Suppressor macrophage treated with lipopolysaccharide for 4 hours (primary cell): Measurements from ENCODE around the gene WDR35.

Experiments used
- DNase-seq: peaks from one replicate; pipeline ENCODE4 v3.0.0-alpha.2; 2020

WDR35 gene

DNA sequence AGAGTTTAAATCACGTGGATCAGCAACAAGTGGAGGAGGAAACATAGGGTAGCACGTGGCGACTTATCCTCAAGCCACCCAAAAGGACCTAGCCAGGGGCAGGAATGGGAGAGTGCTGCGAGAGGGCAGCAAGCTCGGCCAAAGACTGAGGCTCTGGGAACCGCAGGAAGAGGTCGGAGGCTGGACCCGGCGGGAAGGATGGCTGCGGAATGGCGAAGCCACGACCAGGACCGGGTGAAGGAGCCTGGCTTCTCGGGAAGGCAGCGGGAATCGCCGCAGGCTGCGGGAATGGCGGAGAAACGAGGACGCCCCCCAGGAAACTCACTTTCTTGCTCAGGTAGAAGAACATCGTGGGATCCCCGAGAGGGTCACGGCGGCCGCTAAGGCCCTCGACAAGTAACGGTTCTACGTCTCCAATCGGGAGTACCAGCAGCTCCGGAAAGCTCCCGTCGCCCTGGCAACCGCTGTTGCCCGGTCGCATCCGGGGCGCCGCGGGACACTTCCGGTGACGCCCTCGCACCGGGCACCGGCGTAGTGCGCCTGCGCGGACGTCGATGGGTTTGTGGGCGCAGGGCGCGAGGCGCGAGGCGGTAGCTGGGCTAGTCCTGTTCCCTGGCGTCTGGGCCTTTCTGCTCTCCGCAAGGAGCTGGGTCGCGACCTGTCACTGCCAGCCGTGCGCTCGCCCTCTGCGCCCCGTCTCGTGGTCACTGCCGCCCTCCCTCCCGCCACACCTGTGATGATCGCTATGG lies at the start of gene WDR35:
TSS of gene WDR35 (minus strand) at position 439 of the 749 bp plus-strand sequence. CDS start at position 349, 90 bp downstream.
- DNase-seq = peak; percentile 95

DNA sequence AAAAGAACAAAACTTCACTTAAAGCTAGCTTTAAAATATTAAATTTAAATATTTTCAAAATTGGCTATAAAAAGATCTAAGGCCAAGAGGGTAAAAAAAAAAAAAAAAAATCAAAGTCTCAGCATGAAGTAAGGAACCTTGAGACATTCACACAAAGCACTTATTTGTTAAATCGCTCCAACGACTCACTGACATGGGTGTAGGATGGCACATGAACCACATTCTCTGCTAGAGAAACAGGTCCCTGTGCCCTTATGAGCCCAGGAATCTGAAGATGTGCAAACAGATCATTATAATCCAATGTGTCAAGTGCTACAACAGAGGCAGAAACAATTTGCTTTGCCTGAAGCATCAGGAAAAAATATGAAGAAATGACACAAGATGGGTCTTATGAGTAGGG lies 47.8 kb upstream of the WDR35 start:
- DNase-seq = no peak

DNA sequence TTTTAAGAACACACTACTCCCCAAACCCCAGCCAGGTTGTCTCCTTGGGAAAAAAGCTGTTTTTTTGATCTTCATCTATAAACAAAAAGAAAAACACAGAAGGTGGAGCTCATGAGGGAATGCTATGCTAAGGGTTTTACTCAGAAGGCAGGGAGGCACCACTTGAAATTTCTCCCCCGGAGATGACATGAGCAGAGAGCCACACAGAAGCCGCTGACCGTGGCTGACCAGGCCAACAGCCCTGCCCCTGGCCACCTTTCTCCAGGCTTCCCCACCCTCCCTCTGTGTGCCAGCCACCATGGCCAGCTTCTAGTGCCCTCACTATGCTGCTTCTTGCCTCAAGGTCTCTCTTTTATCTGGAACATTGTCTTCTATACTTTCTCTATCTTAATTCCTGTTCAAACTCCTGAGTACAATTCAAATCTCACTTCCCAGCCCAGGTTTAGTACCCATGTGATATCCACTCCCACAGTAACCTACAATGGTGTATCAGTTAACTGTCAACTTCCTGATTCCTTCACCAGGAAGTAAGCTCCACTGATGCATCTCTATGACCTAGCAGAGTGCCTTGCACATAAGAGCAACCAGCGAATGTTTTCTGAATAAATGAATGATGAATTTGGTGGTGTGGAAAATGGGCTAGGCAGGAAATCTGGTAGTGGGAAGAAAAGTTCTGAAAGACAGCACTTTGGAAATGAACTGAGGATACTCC lies 46.2 kb upstream of the WDR35 start:
- DNase-seq = no peak

DNA sequence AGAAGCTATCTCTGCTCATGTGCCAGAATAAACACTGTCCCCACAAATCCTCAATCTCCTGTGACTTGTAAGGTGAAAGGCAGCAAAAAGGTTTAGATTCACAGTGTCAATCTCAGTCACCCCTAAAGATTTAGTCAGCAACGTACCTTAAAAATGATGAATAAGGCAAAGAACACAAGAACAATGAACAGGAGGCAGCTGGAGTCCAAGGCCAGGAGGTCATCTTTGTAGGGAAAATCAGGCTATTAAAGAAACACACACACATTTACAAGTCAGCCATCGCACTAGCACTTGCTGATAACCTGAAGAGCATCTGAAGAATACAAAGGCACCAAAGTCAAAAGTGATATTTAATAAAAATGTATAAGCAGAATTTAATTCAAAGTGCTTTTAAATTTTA lies 44.9 kb upstream of the WDR35 start:
- DNase-seq = no peak

DNA sequence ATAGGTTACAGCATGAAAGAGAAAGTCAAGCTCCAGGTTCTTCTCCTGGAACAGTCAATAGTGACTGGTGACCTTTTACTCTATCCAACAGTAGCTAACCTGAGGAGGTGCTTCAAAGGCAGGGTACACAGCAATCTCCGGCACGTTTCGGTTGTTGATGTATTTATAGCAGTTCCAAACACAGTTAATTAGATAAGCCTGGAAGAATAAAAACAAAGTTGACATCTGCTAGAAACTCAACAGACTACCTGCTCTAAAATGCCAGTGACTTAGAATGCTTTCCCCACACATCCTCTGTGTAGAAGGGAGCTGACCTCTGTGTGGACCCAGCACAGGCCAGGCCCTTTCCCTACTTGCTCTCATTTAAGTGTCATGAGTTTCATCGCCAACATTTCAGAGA lies 44.3 kb upstream of the WDR35 start:
- no peak for DNase-seq

DNA sequence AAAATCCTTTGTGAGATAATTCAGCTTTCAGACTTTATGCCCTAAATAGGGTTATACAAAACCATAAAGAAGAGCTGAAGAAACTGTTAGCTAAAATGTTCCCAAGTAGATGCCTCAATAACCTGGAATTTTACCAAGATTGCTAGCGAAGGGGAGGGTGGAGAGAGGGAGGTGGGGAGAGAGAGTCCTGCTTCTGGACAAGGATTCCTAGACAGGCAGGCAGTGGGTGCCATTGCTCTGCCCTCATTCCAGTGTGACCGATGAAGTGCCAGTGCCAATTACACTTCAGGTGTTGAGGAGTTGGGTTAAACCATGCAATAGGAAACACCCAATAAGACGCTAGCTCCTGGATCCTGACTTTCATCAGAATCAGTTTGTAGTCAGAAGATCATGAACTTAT lies 43.4 kb upstream of the WDR35 start:
- DNase-seq = no peak

DNA sequence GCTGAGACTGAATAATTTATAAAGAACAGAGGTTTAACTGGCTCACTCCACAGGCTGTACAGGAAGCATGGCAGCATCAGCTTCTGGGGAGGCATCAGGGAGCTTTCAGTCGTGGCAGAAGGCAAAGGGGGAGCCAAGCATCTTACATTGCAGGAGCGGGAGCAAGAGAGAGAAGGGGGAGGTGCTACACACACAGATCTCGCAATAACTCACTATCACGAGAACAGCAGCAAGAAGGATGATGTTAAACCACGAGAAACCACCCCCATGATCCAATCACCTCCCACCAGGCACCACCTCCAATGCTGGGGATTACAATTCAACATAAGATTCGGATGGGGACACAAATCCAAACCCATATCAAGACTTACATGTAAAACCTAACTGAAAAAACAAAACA lies 40.3 kb upstream of the WDR35 start:
- no peak for DNase-seq

DNA sequence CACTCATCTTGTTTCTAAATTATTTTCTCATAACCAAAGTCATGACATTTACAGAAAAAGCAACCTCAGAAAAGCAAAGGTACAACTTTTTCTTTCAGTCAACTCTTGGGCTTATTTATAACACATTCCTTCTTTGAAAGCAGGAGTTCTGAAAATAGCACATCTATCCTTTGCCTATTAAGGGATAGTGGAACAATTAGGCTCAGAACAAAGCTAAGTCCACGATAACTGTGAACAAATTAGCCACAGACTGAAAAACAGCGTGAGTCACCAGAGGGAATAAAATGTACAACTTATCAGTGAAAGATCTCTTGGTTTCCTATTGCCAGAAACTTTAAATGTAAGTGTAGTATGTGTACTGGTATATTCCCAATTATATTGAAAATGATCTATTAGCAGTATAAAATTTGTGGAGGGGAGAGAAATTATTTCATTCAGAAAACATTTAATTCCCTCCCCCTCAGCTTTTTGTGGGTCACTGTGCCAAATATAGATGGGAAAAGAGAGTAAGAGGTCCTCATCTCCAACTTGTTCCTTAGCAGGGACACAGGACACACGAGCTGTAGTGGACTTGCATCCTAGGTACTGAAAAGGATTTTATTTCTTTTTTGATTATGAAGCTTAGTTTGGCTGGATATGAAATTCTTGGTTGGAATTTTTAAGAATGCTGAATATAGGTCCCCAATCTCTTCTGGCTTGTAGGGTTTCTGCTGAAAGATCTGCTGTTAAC lies 38.0 kb upstream of the WDR35 start:
- DNase-seq = no peak

DNA sequence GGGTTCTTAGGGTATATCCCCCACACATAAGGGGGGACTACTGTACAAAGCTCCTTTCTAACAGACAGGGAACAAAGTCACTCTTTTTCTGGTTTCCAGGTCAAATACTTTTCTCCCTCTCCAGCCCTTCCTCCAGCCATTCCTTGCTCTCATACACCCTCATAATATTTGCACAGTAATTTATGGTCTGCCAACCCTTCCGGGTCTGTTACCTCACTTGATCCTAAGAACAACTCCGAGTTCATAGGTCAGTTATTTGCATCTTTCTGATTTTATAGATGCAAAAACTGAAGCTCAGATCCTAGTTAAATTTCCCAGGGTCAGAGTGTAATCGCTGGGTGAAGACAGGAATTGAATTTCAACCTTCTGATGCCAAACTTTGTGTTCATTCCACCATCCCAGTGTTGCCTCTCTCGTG lies 37.4 kb upstream of the WDR35 start:
- DNase-seq = no peak

DNA sequence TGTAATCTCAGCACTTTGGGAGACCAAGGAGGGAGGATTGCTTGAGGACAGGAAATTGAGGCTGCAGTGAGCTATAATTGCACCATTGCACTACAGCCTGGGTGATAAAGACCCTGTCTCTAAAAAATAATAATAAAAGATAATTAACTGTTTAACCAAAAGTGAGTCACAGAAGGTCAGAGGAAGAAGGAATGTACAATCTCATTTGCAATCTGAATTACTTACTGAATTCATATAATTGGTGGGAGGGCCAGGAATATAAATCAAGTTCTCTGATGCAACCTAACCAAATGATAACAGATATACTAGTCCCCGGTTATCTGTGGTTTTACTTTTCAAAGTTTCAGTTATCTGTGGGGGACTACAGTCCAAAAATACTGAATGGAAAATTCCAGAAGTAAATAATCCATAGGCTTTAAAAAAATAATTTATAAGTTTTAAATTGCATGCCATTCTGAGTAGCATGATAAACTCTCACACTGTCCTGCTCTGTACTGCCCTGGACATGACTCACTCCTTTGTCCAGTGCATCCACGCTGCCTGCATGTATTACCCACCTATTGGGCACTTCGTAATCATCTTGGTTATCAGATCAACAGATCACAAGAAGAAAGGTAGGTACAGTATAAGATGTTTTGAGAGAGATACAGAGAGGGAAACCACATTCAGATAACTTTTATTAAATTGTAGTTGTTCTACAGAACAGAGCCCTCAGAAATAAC lies 35.3 kb upstream of the WDR35 start:
- no peak for DNase-seq

DNA sequence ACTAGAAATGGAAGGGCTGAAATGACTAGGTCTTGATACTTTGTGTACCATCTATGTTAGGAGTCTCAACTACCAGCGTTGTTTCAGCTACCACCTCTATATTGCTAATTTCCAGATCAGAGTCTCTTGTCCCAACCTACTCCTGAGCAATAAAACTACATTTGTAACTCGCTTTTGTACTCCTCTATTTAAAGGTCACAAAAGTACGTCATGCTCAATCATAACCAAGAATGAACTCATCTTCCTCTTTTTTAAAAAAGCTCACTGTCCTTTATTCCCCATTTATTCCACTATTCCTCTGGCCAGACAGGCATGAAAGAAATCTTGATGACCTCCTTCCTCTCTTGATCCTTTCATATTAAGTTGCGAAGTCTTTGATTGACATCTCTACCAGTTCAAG lies 33.8 kb upstream of the WDR35 start:
- peak; percentile 78 for DNase-seq

DNA sequence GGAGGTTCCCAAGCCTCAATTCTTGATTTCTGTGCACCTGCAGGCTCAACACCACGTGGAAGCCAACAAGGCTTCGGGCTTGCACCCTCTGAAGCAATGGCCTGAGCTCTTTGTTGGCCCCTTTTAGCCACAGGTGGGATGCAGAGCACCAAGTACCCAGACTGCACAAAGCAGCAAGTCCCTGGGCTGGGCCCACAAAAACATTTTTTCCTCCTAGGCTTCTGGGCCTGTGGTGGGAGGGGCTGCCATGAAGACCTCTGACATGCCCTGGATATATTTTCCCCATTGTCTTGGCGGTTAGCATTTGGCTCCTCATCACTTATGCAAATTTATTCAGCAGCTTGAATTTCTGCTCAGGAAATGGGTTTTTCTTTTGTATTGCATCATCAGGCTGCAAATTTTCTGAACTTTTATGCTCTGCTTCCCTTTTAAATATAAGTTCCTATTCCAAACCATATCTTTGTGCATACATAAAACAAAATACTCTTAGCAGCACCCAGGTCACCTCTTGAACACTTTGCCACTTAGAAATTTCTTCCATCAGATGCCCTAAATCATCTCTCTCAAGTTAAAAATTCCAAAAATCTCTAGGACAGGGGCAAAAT lies 31.6 kb upstream of the WDR35 start:
- DNase-seq = peak; percentile 20

DNA sequence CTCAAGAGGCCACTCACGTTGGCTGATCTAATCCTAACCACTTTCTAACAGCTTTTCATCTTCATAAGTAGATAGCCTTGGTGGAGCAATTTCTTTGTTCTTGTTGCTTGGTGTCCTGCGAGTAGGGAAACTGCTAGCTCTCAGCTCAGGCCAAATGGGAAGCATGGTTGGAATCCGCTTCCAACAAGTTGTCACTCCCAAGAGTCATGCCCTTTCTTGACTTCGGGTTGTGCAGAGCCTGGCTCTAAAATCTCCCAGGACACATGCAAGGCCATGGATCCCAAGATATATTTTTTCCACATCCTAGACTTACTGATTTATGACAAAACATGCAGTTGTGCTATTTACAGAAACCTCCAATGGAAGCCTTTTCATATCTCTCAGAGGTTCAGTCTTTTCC lies 29.8 kb upstream of the WDR35 start:
- no peak for DNase-seq

DNA sequence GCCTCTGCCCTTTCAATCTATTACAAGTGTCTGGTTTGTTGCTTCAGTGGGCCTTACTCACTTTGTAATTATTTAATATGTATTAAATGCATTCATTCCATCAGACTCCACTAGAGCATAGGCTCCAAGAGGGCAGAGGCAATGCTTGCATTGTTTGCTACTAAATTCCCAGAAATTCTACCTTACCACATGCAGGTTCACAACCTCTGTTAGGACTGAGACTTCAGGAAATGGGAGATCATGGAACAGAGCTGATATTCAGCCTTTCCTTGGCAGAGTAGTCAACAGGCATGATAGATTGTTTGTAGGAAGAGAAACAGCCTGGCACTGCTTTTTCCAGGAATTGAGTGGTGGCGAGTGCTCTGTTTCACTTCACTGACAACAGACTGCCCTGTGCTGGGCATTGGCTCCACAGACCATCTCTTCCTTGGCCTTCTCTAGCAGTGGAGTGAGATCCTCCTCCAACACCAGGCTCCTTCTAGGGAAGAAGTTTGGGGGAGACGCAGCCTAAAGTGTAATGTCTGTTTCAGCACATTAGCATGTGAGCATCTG lies 28.8 kb upstream of the WDR35 start:
- DNase-seq = no peak

DNA sequence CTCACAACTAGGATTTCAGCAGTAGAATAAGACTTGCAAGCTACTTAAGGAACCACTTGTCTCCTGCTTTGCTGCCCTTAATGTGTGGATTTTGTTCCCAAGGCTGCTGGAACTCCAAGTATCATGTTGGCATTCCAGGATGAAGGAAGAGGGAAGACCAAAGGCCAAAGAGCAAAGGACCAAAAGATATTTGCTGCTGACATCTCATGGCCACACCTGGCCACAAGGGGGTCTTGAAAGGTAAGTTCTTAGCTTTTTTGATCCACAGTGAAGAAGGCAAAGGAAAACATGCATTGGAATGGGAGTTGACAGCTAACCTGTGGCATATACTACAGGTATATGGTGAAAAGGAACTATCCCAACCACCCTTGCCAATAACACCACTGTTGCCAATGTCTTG lies 26.4 kb upstream of the WDR35 start:
- no peak for DNase-seq

DNA sequence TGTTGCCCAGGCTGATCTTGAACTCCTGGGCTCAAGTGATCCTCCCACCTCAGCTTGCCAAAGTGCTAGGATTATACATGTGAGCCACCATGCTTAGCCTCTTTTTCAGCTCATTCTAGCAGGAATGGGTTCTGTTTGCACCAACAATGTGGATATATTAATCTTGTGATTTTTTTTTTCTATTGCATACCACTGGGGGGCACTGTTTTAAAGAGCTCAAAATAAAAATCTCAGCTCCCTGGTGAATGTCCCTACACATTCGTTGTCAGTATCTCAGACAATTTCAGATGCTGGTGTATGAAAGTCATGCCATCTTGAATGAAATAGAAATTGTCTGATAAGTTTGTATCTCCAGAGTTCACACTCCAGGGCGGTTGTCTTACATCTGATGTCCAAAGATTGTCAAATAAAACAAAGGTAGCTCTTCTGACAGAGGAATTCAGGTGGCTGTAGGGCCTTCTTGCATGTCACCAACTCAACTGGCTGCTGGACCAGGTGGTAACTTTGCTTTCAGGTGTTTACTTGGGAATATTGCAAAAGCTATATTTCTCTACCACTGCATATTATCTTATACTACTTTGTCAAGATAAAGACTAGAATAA lies 25.7 kb upstream of the WDR35 start:
- DNase-seq = peak; percentile 66

DNA sequence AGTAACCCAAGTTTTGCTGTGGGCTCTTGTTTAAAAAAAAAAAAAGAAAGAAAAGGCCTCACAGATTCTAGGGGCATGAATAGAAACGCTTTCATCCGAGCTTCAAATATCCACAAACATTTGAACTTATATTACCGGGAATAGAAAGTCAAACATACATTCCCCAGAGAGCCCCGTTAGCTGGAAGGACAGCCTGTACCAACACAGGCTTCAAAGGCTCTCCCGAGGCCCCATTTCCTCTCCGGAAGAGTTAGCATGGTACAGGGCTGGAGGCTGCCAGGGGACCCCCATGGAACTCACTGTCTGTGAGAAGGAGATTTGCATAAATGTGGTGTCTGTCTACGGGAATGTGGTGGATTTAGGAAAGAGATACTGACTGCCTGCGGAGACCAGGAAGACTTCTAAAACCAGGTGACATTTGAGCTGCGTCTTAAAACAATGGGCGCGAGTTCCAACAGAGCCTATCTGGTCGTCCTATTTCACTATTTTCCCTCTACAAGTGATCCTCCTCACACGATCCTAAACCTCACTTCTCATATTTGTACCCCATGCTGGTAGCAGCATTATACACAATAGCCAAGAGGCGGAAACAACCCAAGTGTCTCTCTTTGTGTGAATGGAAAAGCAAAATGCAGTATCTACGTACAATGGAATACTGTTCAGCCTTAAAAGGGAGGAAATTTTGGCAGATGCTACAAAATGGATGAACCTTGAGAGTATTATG lies 23.4 kb upstream of the WDR35 start:
- DNase-seq = no peak

DNA sequence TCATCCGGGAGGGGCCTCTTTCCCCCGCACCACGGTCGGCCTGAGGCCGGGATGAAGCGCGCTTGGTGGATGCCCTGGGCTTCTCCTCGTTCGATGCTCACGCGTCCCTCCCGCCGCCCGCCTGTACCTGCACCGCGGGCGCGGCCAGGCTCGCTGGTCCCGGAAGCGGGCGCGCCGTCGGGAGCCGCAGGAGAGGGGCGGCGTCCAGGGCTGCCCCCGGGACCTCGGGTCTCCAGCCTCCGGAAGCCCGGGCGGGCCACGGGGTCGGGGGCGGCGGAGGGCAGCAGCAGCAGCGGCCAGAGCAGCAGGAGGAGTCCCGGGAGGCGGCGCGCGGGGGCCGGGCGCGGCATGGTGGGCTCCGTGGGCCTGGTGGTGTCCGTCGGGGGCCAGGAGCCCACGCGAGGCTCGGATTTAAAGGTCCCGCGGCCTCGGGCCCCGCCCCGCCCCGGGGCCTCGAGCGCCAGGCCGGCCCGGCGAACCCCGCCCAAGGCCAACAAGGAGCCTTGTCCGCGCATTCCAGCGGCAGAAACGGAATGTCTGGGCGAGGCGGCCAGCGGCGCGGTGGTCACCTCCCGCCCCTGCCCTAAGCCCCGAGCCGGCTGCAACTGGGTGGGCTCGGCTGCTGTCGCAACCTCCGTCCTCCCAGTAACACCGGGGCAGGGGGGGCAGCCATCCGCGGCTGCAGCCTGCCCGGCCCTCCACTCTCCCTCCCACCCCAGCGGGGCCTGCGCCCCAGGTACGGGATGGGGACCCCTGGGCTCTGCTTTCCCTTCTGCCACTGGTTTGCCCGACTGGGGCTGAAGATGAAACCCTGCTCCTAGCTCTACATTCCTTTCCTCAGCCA lies 22.6 kb upstream of the WDR35 start, which contains the start of gene MATN3:
TSS of gene MATN3 (minus strand) at position 387 of the 844 bp plus-strand sequence. CDS start at position 350, 37 bp downstream.
- peak; percentile 29 for DNase-seq

DNA sequence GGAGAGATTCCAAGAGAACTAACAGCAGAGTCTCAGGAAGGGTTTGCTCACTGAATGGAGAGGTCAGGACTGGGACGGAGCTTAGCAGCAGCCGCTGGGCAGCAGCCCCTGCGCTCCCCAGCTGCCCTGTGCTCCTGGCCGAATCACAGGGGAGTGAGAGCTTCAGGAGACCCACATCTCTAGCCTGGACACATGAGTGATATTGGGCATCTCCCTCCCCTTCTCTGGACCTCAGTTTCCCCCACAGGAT lies 22.1 kb upstream of the WDR35 start:
- no peak for DNase-seq

DNA sequence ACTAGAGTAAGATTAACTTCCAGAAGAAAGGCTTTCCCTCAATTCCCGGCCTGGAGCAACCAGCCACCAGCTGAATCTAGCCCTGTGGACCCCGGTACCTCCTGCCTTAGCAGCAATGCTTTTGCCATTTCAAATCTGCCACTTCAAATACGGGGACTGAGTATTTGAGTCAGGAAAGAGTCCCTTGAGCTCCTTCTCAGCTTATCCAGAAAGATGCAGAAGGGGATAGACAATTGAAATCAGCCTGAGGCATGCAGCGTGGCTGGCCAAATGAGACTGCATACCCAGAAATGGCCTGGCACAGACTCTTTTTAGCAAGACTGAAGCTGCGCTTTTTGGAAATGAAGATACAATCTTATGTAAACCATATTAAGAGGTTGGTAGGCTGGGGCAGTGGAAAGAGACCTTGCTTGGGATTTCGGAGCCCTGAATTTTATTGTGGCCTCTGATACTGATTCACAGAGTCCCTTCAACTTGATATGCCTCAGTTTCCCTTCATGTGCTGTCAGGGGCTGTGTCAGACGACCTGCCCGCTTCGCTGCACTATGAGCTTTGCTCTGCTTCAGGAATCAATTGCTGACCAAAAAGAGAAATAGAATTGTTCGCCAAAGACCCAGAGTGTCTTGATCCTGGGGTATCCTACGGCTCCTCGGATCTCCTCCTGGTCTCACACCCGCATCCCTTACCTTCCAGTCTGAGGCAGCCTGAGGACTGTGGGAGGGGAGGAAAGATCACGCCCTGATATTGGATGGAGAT lies 21.5 kb upstream of the WDR35 start:
- no peak for DNase-seq
